CD1c-positive myeloid dendritic cell (primary cell): Measurements from ENCODE around the gene OR4C12.
"Not testable (repeated sequence)": the region's sequence is repeated elsewhere in the genome, so short reads cannot be mapped to it uniquely, and the experiment has no call there.

Experiments used
- DNase-seq: peaks from one replicate; pipeline ENCODE4 v3.0.0-alpha.2; 2016; ENCODE audit errors: extremely low spot score

Gene OR4C12

GRCh38 chr11:49982435-49982834 is at the start of gene OR4C12:
Gene OR4C12, minus strand, starts transcription at chr11:49982535. Its CDS starts 34 bp downstream, at chr11:49982501.
- DNase-seq, result not testable (repeated sequence)

DNA sequence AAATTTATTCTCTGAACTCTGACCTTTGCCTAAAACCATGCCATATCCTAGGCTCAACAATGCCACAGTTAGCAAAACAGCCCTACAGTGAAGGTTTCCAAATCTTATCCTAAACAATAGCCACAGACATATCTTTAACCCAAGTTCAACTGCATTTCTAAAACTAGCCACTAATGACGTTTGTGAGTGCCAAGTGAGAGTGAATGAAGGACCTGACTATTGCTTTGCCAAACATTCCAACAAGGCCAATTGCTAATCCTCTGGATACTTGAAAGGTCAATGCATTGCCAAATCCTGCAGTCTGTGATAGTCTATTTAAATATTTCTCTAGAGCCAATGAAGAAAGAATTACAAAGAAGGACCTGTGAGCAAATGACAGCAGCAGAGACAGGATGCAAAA is 47.9 kb upstream of the OR4C12 start:
- no peak for DNase-seq

GRCh38 chr11:49995565-49995964 is 13.2 kb upstream of the OR4C12 start:
- peak; percentile 45 for DNase-seq

DNA sequence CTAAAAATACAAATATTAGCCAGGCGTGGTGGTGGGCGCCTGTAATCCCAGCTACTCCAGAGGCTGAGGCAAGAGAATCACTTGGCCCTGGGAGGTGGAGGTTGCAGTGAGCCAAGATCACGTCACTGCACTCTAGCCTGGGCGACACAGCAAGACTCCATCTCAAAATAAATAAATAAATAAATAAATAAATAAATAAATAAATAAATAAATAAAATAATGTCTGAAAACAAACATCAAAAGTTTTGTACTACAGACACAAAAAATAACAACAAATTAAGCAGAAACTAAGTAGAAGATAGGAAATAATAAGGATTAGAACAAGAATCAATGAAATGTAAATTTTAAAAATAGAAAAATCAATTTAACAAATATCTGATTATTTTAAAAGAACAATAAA is 8.9 kb downstream of the OR4C12 start:
- not testable (repeated sequence) for DNase-seq

- no peak for DNase-seq
Measured at GRCh38 chr11:49952091-49952490, 30.2 kb downstream of the OR4C12 start, which contains the start of gene OR4C13. Gene OR4C13, plus strand, starts transcription at chr11:49952391. Its CDS starts 32 bp downstream, at chr11:49952423.

DNA sequence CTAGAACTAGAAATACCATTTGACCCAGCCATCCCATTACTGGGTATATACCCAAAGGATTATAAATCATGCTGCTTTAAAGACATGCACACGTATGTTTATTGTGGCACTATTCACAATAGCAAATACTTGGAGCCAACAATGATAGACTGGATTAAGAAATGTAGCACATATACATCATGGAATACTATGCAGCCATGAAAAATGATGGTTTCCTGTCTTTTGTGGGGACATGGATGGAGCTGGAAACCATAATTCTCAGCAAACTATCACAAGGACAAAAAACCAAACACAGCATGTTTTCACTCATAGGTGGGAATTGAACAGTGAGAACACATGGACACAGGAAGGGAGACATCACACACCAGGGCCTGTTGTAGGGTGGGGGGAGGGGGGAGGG is 33.6 kb downstream of the OR4C12 start:
- not testable (repeated sequence) for DNase-seq
